ENCODE results near the gene MYO3B. TPM values are rescaled to one million over a fixed set of nuclear protein-coding genes. Genes with fewer than 3 reads are reported as not detected.

Gene MYO3B
- total RNA-seq, 2 experiments from 2014 or later = 0.17 TPM; not detected in 1

- no peaks in the 10 kb centered on the region for H3K9me3 Mint-ChIP-seq
- H3K4me1 Mint-ChIP-seq (ENCODE audit: low read depth) = no peaks in the 10 kb centered on the region
- intact Hi-C loops (cut with micrococcal nuclease) = no loop called here
- no peak overlapping the region for H3K27ac Mint-ChIP-seq
- H3K4me3 Mint-ChIP-seq = no peak overlapping the region
- CTCF ChIA-PET = no interaction called here
- H3K27me3 Mint-ChIP-seq (ENCODE audit: low read depth) = peaks cover 3% of the 10 kb centered on the region
- H3K36me3 Mint-ChIP-seq (ENCODE audit: low read depth) = no peaks in the 10 kb centered on the region
- DNase-seq = no peak
Measured at GRCh38 chr2:170170281-170171040, 7.5 kb upstream of the MYO3B start.

DNA sequence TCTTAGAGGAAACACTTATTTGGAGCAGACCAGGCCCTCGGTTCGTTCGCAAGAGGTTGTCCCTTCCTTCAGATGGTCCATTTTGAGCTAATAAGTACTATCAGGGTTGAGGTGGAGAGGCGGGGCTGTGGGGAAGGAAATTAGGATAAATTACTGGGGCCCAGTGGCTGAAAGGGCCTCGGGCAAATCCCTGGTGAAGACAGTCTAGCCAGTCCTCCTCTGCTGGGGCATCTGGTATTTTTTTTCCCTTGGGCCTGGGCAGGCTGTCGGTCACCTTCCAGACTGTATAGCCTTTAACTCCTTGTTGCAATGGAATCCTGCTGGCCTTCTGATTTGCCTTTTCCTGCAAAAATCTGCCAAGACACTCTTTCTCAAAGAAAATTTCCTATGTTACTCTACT lies 1.7 kb upstream of the MYO3B start:
- DNase-seq = no peak
- Mint-ChIP-seq H3K27me3 (ENCODE audit: low read depth) (no peaks in the 10 kb centered on the region), H3K4me3 (no peak overlapping the region), H3K9me3 (no peaks in the 10 kb centered on the region), H3K4me1 (ENCODE audit: low read depth) (peaks cover 7% of the 10 kb centered on the region), H3K27ac (no peak overlapping the region), H3K36me3 (ENCODE audit: low read depth) (no peaks in the 10 kb centered on the region)
- CTCF ChIA-PET = interaction anchor here (0.7 kb wide), 1 partner anchor 830 kb away, joined by 3 read pairs; no protein-coding TSS in a partner anchor
- intact Hi-C loops (cut with micrococcal nuclease) = no loop called here

- H3K9me3 Mint-ChIP-seq = no peaks in the 10 kb centered on the region
- CTCF ChIA-PET = no interaction called here
- no peak overlapping the region for H3K27ac Mint-ChIP-seq
- H3K36me3 Mint-ChIP-seq (ENCODE audit: low read depth) = no peaks in the 10 kb centered on the region
- intact Hi-C loops (cut with micrococcal nuclease) = no loop called here
- H3K4me1 Mint-ChIP-seq (ENCODE audit: low read depth) = peaks cover 7% of the 10 kb centered on the region
- no peak overlapping the region for H3K4me3 Mint-ChIP-seq
- H3K27me3 Mint-ChIP-seq (ENCODE audit: low read depth) = no peaks in the 10 kb centered on the region
- DNase-seq = no peak
Measured at GRCh38 chr2:170180031-170180566, 2.2 kb downstream of the MYO3B start.

DNA sequence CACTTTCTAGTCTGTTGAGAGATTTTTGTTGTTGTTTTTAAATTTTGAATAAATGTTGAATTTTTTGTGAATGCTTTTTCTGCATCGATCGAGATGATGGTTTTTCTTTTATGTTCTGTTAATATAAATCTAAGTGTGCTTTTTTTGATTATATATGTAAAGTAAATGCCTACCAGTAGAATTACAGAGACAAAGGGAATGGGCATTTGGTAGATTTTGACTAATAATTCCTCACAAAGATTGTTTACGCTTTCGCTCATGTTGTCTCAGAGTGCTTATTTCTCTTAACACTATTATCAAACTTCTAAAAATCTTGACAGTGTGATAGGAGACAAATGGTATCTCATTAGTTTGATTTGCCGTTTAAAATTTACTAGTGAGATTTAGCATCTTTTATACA lies 3.7 kb downstream of the MYO3B start:
- peaks cover 6% of the 10 kb centered on the region for H3K9me3 Mint-ChIP-seq
- no peak overlapping the region for H3K4me3 Mint-ChIP-seq
- H3K4me1 Mint-ChIP-seq (ENCODE audit: low read depth) = peaks cover 7% of the 10 kb centered on the region
- H3K27me3 Mint-ChIP-seq (ENCODE audit: low read depth) = no peaks in the 10 kb centered on the region
- H3K36me3 Mint-ChIP-seq (ENCODE audit: low read depth) = no peaks in the 10 kb centered on the region
- no peak for DNase-seq
- no peak overlapping the region for H3K27ac Mint-ChIP-seq
- intact Hi-C loops (cut with micrococcal nuclease) = no loop called here
- CTCF ChIA-PET = interaction anchor here (1.0 kb wide), 1 partner anchor 15 kb away, joined by 3 read pairs; no protein-coding TSS in a partner anchor

- DNase-seq = no peak
- Mint-ChIP-seq H3K4me3 (no peak overlapping the region), H3K36me3 (ENCODE audit: low read depth) (no peaks in the 10 kb centered on the region), H3K9me3 (peaks cover 15% of the 10 kb centered on the region), H3K4me1 (ENCODE audit: low read depth) (no peaks in the 10 kb centered on the region), H3K27me3 (ENCODE audit: low read depth) (no peaks in the 10 kb centered on the region), H3K27ac (no peak overlapping the region)
- intact Hi-C loops (cut with micrococcal nuclease) = no loop called here
- CTCF ChIA-PET = no interaction called here
Measured at GRCh38 chr2:170185319-170185718, 7.4 kb downstream of the MYO3B start.

DNA sequence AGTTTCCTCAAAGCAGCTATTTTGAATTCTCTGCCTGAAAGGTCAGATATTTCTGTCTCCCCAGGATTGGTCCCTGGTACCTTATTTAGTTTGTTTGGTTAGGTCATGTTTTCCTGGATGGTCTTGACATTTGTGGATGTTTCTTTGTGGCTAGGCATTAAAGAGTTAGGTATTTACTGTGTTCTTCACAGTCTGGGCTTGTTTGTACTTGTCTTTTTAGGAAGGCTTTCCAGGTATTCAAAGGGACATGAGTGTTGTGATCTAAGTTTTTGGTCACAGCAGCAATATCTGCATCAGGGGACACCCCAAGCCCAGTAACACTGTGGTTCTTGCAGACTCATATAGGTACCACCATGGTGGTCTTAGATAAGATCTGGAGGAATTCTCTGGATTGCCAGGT lies 11.8 kb downstream of the MYO3B start:
- H3K4me3 Mint-ChIP-seq = no peak overlapping the region
- CTCF ChIA-PET = no interaction called here
- H3K9me3 Mint-ChIP-seq = peaks cover 15% of the 10 kb centered on the region
- DNase-seq = no peak
- H3K27ac Mint-ChIP-seq = no peak overlapping the region
- H3K36me3 Mint-ChIP-seq (ENCODE audit: low read depth) = no peaks in the 10 kb centered on the region
- H3K27me3 Mint-ChIP-seq (ENCODE audit: low read depth) = peaks cover 12% of the 10 kb centered on the region
- H3K4me1 Mint-ChIP-seq (ENCODE audit: low read depth) = no peaks in the 10 kb centered on the region
- intact Hi-C loops (cut with micrococcal nuclease) = no loop called here

DNA sequence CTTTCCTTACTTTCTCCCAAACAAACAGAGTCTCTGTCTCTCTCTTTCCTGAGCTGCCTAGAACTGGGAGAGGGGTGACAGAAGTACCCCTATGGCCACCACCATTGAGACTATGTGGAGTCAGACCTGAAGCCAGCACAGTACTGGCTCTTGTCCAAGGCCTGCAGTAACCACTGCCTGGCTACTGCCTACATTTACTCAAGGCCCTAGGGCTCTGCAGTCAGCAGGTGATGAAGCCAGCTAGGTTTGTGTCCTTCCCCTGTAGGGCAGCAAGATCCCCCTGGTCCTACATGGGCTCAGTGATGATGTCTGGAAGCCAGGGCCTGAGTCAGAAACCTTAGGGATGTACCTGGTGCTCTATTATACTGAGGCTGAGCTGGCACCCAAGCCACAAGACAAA lies 12.2 kb downstream of the MYO3B start:
- intact Hi-C loops (cut with micrococcal nuclease) = no loop called here
- H3K27ac Mint-ChIP-seq = no peak overlapping the region
- DNase-seq = no peak
- H3K36me3 Mint-ChIP-seq (ENCODE audit: low read depth) = no peaks in the 10 kb centered on the region
- H3K9me3 Mint-ChIP-seq = peaks cover 15% of the 10 kb centered on the region
- CTCF ChIA-PET = no interaction called here
- peaks cover 15% of the 10 kb centered on the region for H3K27me3 Mint-ChIP-seq (ENCODE audit: low read depth)
- no peaks in the 10 kb centered on the region for H3K4me1 Mint-ChIP-seq (ENCODE audit: low read depth)
- H3K4me3 Mint-ChIP-seq = no peak overlapping the region

DNA sequence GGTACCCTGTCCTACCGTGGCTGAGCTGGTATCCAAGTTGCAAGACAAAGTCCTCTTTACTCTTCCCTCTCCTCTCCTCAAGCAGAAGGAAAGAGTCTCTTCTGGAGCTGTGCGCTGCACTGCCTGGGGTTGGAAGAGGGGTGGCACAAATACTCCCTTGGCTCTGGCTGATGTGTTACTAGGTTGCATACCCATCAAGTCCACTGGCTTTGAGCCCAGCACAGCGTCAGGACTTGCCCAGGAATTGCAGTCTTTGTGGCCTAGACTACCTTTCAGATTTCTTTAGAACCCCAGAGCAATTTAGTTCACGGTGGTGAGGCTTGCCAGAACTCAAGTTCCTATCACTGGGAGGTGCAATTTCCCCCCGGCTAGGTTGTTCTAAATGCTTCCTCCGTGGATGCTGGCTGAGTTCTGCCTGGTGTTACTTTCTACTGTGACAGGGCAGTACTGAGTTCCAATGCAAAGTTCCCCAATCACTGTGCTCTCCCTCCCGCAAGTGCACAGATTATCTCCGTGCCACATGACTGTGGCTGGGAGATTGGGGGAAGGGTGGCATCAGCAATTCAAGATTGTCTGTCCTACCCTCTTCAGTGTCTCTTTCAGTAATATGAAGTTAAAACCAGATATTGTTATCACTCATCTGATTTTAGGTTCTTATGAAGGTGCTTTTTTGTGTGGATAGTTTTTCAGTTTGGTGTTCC lies 13.4 kb downstream of the MYO3B start:
- intact Hi-C loops (cut with micrococcal nuclease) = no loop called here

DNA sequence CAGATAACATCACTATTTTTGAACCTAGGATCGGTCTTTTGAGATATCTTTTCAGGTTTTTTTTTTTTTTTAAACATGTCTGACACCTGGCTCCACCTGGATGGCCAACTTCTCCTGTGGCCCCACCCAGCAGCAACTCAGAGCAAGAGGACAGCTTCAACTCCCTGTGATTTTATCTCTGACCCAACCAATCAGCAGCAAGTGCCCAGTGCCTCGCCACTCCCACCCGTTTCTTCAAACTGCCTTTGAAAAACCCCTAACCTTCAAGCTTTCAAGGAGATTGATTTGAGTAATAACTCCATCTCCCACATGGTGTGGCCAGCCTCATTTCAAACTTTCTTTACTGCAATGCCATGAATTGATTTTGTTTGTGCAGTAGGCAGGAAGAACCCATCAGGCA lies 19.0 kb downstream of the MYO3B start:
- Mint-ChIP-seq H3K27ac (no peak overlapping the region), H3K4me1 (ENCODE audit: low read depth) (no peaks in the 10 kb centered on the region), H3K9me3 (no peaks in the 10 kb centered on the region), H3K36me3 (ENCODE audit: low read depth) (no peaks in the 10 kb centered on the region), H3K4me3 (no peak overlapping the region), H3K27me3 (ENCODE audit: low read depth) (peaks cover 39% of the 10 kb centered on the region)
- no peak for DNase-seq
- intact Hi-C loops (cut with micrococcal nuclease) = no loop called here
- CTCF ChIA-PET = interaction anchor here (0.6 kb wide), 1 partner anchor 97 kb away, joined by 4 read pairs; no protein-coding TSS in a partner anchor

More for the DNA sequence above, 13.4 kb downstream of the MYO3B start:
- no peak for DNase-seq
- Mint-ChIP-seq H3K4me3 (no peak overlapping the region), H3K36me3 (ENCODE audit: low read depth) (no peaks in the 10 kb centered on the region), H3K27ac (no peak overlapping the region), H3K27me3 (ENCODE audit: low read depth) (peaks cover 21% of the 10 kb centered on the region), H3K4me1 (ENCODE audit: low read depth) (no peaks in the 10 kb centered on the region), H3K9me3 (peaks cover 9% of the 10 kb centered on the region)
- CTCF ChIA-PET = no interaction called here

- Mint-ChIP-seq H3K36me3 (ENCODE audit: low read depth) (no peaks in the 10 kb centered on the region), H3K4me1 (ENCODE audit: low read depth) (no peaks in the 10 kb centered on the region), H3K27ac (no peak overlapping the region), H3K9me3 (no peaks in the 10 kb centered on the region), H3K27me3 (ENCODE audit: low read depth) (peaks cover 26% of the 10 kb centered on the region), H3K4me3 (no peak overlapping the region)
- CTCF ChIA-PET = no interaction called here
- DNase-seq = no peak
- intact Hi-C loops (cut with micrococcal nuclease) = no loop called here
Measured at GRCh38 chr2:170201275-170201674, 23.3 kb downstream of the MYO3B start.

DNA sequence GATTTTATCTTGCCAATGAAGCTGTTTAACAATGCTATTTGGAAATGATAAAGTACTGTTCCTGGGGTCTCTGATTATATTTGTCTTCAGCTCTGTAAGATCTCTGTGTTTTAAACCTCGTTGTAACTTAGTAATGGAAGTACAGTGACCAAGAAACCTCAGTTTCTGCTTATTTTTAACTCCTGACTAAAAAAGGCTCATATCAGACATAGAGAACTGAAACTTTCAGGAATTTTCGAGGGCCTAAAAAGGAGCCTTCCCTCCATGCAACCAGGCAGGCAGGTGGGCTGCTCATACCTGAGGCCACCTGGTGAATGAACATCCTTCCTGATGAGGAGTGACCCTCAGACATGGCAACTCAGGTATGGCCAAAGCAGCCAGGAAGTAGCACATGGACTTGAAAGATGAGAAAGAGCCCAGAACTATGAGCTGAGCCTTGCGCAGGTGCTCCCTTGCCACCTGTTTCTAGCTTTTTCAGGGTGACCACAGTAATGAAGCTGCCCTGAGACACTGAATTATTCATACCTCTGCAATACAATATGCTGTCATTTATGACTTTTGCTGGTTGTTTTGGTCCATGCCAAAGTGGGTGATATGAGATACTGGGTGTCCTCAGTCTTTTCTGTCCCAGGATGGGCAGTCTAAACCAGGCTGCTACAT lies 23.9 kb downstream of the MYO3B start:
- Mint-ChIP-seq H3K27ac (no peak overlapping the region), H3K9me3 (no peaks in the 10 kb centered on the region), H3K4me3 (no peak overlapping the region), H3K36me3 (ENCODE audit: low read depth) (no peaks in the 10 kb centered on the region), H3K4me1 (ENCODE audit: low read depth) (no peaks in the 10 kb centered on the region), H3K27me3 (ENCODE audit: low read depth) (peaks cover 26% of the 10 kb centered on the region)
- CTCF ChIA-PET = no interaction called here
- DNase-seq = no peak
- intact Hi-C loops (cut with micrococcal nuclease) = no loop called here

DNA sequence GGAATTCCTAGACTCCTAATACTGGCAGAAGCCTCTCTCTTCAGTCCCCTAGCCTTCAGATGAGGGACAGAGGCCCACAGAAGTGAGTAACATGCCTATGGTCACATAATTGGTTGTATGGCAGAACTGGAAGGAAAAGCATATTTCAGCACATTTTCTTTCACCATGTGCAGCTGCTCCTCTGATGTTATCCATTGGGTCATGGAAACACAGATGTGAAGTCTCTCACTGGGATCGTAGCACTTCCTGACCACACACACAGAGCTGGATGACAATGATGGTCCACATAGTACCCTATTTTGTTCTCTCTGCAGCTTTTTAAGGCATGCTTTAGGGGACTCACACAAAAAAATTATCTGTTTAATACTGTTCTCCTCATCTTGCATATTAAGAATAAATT lies 24.5 kb downstream of the MYO3B start:
- no peak for DNase-seq
- no peaks in the 10 kb centered on the region for H3K9me3 Mint-ChIP-seq
- intact Hi-C loops (cut with micrococcal nuclease) = no loop called here
- CTCF ChIA-PET = no interaction called here
- H3K27me3 Mint-ChIP-seq (ENCODE audit: low read depth) = peaks cover 21% of the 10 kb centered on the region
- H3K4me1 Mint-ChIP-seq (ENCODE audit: low read depth) = no peaks in the 10 kb centered on the region
- H3K4me3 Mint-ChIP-seq = no peak overlapping the region
- H3K36me3 Mint-ChIP-seq (ENCODE audit: low read depth) = no peaks in the 10 kb centered on the region
- no peak overlapping the region for H3K27ac Mint-ChIP-seq

Data from activated naive CD4-positive, alpha-beta T cell treated with anti-CD3 and anti-CD28 coated beads for 36 hours (primary cell).